Left kidney (tissue), 2 donors: Measurements from ENCODE around the gene ALK. TPM values are rescaled to one million over a fixed set of nuclear protein-coding genes. Genes with fewer than 3 reads are reported as not detected.
"Not testable (repeated sequence)": the region's sequence is repeated elsewhere in the genome, so short reads cannot be mapped to it uniquely, and the experiment has no call there.

ENCODE experiments used
- DNase-seq: peaks from one replicate; pipeline ENCODE4 v3.0.0-alpha.2; 2013
- polyA plus RNA-seq: library from polyadenylated mRNA; unstranded; fragments of 120-200 nt; gene quantifications from one replicate; pipeline ENCODE4 v1.2.1, GENCODE V29; 2013; ENCODE audit not compliant: insufficient read length

The ALK gene
- polyA plus RNA-seq, 1 donor: 0.55 TPM

- DNase-seq: no peak
These were observed 646.2 kb downstream of the ALK start for GRCh38 chr2:29275186-29275585.

GRCh38 chr2:29273685-29274611 is 647.4 kb downstream of the ALK start:
- no peak for DNase-seq

GRCh38 chr2:29273004-29273684 is 648.2 kb downstream of the ALK start:
- DNase-seq: no peak

- DNase-seq: no peak
These were observed 649.1 kb downstream of the ALK start for GRCh38 chr2:29272311-29272710.

- DNase-seq: no peak
These were observed 650.7 kb downstream of the ALK start for GRCh38 chr2:29270701-29271121.

GRCh38 chr2:29269765-29270109 is 651.6 kb downstream of the ALK start:
- no peak for DNase-seq

- DNase-seq: no peak
These were observed 652.2 kb downstream of the ALK start for GRCh38 chr2:29269095-29269764.

GRCh38 chr2:29267720-29268119 is 653.7 kb downstream of the ALK start:
- no peak for DNase-seq

GRCh38 chr2:29263886-29264285 is 657.5 kb downstream of the ALK start:
- DNase-seq: no peak

- DNase-seq: no peak
These were observed 658.6 kb downstream of the ALK start for GRCh38 chr2:29262681-29263260.

- no peak for DNase-seq
These were observed 660.4 kb downstream of the ALK start for GRCh38 chr2:29261003-29261402.

- no peak for DNase-seq
These were observed 661.1 kb downstream of the ALK start for GRCh38 chr2:29260142-29260772.

- DNase-seq: no peak
These were observed 662.2 kb downstream of the ALK start for GRCh38 chr2:29259221-29259620.

GRCh38 chr2:29255004-29255403 is 666.4 kb downstream of the ALK start:
- peak; percentile 8 for DNase-seq

GRCh38 chr2:29253495-29254275 is 667.7 kb downstream of the ALK start:
- not testable (repeated sequence) for DNase-seq

- no peak for DNase-seq
These were observed 668.4 kb downstream of the ALK start for GRCh38 chr2:29253026-29253425.

GRCh38 chr2:29251406-29251805 is 670.0 kb downstream of the ALK start:
- DNase-seq: no peak

GRCh38 chr2:29250977-29251376 is 670.4 kb downstream of the ALK start:
- no peak for DNase-seq

GRCh38 chr2:29249666-29250253 is 671.6 kb downstream of the ALK start:
- no peak for DNase-seq

- DNase-seq: no peak
These were observed 674.0 kb downstream of the ALK start for GRCh38 chr2:29247336-29247914.
